H9 (cell line): Measurements from ENCODE around the gene GFPT2. TPM values are rescaled to one million over a fixed set of nuclear protein-coding genes. Genes with fewer than 3 reads are reported as not detected.

ENCODE experiments used
- DNase-seq: peaks from one replicate; pipeline ENCODE4 v3.0.0-alpha.2; 2017
- H2AFZ ChIP-seq: one replicate; pipeline ENCODE4 v1.6.1; 2013; ENCODE audit warnings: mild to moderate bottlenecking, low read length, control low read depth, moderate library complexity
- H2AK5ac ChIP-seq: 2 replicates; pipeline ENCODE4 v1.6.1; 2013; ENCODE audit warnings: low read length, control low read depth, mixed read lengths; ENCODE audit not compliant: insufficient read length
- H2BK120ac ChIP-seq: one replicate; pipeline ENCODE4 v1.6.1; 2013; ENCODE audit warnings: low read depth, mild to moderate bottlenecking, low read length, control low read depth, inconsistent platforms; ENCODE audit not compliant: poor library complexity, severe bottlenecking
- H2BK12ac ChIP-seq: 2 replicates; pipeline ENCODE4 v1.6.1; 2013; ENCODE audit warnings: low read length, control low read depth, mixed read lengths, low read depth; ENCODE audit not compliant: insufficient read length
- H2BK15ac ChIP-seq: 2 replicates; pipeline ENCODE4 v1.6.1; 2013; ENCODE audit warnings: low read depth, low read length, control low read depth
- H2BK20ac ChIP-seq: one replicate; pipeline ENCODE4 v1.6.1; 2013; ENCODE audit warnings: low read depth, mild to moderate bottlenecking, low read length, control low read depth, inconsistent platforms; ENCODE audit not compliant: poor library complexity, severe bottlenecking
- H2BK5ac ChIP-seq: 2 replicates; pipeline ENCODE4 v1.6.1; 2013; ENCODE audit warnings: low read length, control low read depth, mixed read lengths; ENCODE audit not compliant: insufficient read length
- H3K14ac ChIP-seq: 2 replicates; pipeline ENCODE4 v1.6.1; 2013; ENCODE audit warnings: low read length, control low read depth; ENCODE audit not compliant: insufficient read depth
- H3K18ac ChIP-seq: 2 replicates; pipeline ENCODE4 v1.6.1; 2013; ENCODE audit warnings: low read depth, mild to moderate bottlenecking, mixed read lengths, low read length, control low read depth; ENCODE audit not compliant: insufficient read length
- H3K23ac ChIP-seq: 2 replicates; pipeline ENCODE4 v1.6.1; 2013; ENCODE audit warnings: low read length, control low read depth, mixed read lengths, low read depth; ENCODE audit not compliant: insufficient read length
- H3K23me2 ChIP-seq: 2 replicates; pipeline ENCODE4 v1.6.1; 2013; ENCODE audit warnings: low read depth, mild to moderate bottlenecking, mixed read lengths, low read length, control low read depth; ENCODE audit not compliant: insufficient read length, poor library complexity, severe bottlenecking
- H3K27ac ChIP-seq: 2 replicates; pipeline ENCODE4 v1.5.1; 2013; ENCODE audit warnings: low read length, control low read depth, mixed read lengths, low read depth; ENCODE audit not compliant: insufficient read length
- H3K27me3 ChIP-seq: 2 replicates; pipeline ENCODE4 v1.6.1; 2013; ENCODE audit warnings: low read length, control low read depth, inconsistent platforms; ENCODE audit not compliant: insufficient read depth
- H3K4ac ChIP-seq: 2 replicates; pipeline ENCODE4 v1.6.1; 2013; ENCODE audit warnings: low read depth, mild to moderate bottlenecking, control low read depth, inconsistent platforms, low read length, moderate library complexity
- H3K4me1 ChIP-seq: 2 replicates; pipeline ENCODE4 v1.6.1; 2013; ENCODE audit warnings: low read length, control low read depth, inconsistent platforms; ENCODE audit not compliant: insufficient read depth
- H3K4me2 ChIP-seq: 2 replicates; pipeline ENCODE4 v1.6.1; 2013; ENCODE audit warnings: low read length, control low read depth, mixed read lengths; ENCODE audit not compliant: insufficient read length, insufficient read depth
- H3K56ac ChIP-seq: 2 replicates; pipeline ENCODE4 v1.6.1; 2013; ENCODE audit warnings: low read depth, mild to moderate bottlenecking, mixed read lengths, low read length, control low read depth; ENCODE audit not compliant: insufficient read length
- H3K79me1 ChIP-seq: 2 replicates; pipeline ENCODE4 v1.6.1; 2013; ENCODE audit warnings: low read depth, mild to moderate bottlenecking, moderate library complexity, low read length, control low read depth, inconsistent platforms; ENCODE audit not compliant: insufficient read depth, poor library complexity, severe bottlenecking
- H3K79me2 ChIP-seq: 2 replicates; pipeline ENCODE4 v1.6.1; 2013; ENCODE audit warnings: low read length, control low read depth, inconsistent platforms; ENCODE audit not compliant: insufficient read depth
- H3K9ac ChIP-seq: 2 replicates; pipeline ENCODE4 v1.6.1; 2013; ENCODE audit warnings: low read length, control low read depth, mixed read lengths; ENCODE audit not compliant: insufficient read length; ENCODE audit errors: extremely low read depth
- H3K9me3 ChIP-seq: one replicate; pipeline ENCODE4 v1.6.1; 2013; ENCODE audit warnings: low read depth, low read length, inconsistent platforms; ENCODE audit not compliant: control insufficient read depth
- H3T11ph ChIP-seq: one replicate; pipeline ENCODE4 v1.6.1; 2013; ENCODE audit warnings: mild to moderate bottlenecking, low read length, control low read depth, inconsistent platforms
- H4K20me1 ChIP-seq: one replicate; pipeline ENCODE4 v1.6.1; 2013; ENCODE audit not compliant: control insufficient read depth, insufficient read length, insufficient read depth
- H4K5ac ChIP-seq: 2 replicates; pipeline ENCODE4 v1.6.1; 2013; ENCODE audit warnings: low read depth, mild to moderate bottlenecking, mixed read lengths, low read length, control low read depth; ENCODE audit not compliant: insufficient read length
- H4K8ac ChIP-seq: replicated peaks from 2 replicates; pipeline ENCODE4 v1.6.1; 2013; ENCODE audit warnings: low read length, control low read depth, mixed read lengths, low read depth; ENCODE audit not compliant: insufficient read length
- H4K91ac ChIP-seq: 2 replicates; pipeline ENCODE4 v1.6.1; 2013; ENCODE audit warnings: low read depth, mild to moderate bottlenecking, moderate library complexity, mixed read lengths, low read length, control low read depth; ENCODE audit not compliant: insufficient read length
- H3K27ac Mint-ChIP-seq, 3 experiments: 2 replicates in 2 of 3; 3 replicates in 1 of 3; pipeline ENCODE4 v1.8.0; 2020 to 2021; ENCODE audit warnings: mixed read lengths in 3 of 3, mild to moderate bottlenecking in 1 of 3, moderate library complexity in 1 of 3
- H3K27me3 Mint-ChIP-seq: 2 replicates; pipeline ENCODE4 v1.8.0; 2021; ENCODE audit warnings: low read depth, mild to moderate bottlenecking, moderate library complexity, mixed read lengths
- H3K36me3 Mint-ChIP-seq, 3 experiments: 2 replicates in 2 of 3; 3 replicates in 1 of 3; pipeline ENCODE4 v1.8.0; 2020 to 2021; ENCODE audit warnings: low read depth in 3 of 3, mixed read lengths in 3 of 3; ENCODE audit not compliant: insufficient read depth in 1 of 3
- H3K4me1 Mint-ChIP-seq, 2 experiments: 2 replicates each; pipeline ENCODE4 v1.8.0; 2020; ENCODE audit warnings: mixed read lengths in 2 of 2
- H3K4me3 Mint-ChIP-seq, 2 experiments: 2 replicates in 1 of 2; 3 replicates in 1 of 2; pipeline ENCODE4 v1.8.0; 2020 to 2021; ENCODE audit warnings: mild to moderate bottlenecking in 2 of 2, mixed read lengths in 2 of 2, moderate library complexity in 1 of 2
- H3K9me3 Mint-ChIP-seq, 2 experiments: 2 replicates in 1 of 2; 3 replicates in 1 of 2; pipeline ENCODE4 v1.8.0; 2020; ENCODE audit warnings: mild to moderate bottlenecking in 2 of 2, mixed read lengths in 2 of 2, moderate library complexity in 1 of 2
- WGBS: extraction: QIAGEN DNeasy Blood & Tissue Kit; methylation state at CpG from one replicate; pipeline ENCODE4 v1.1.7; 2013; ENCODE audit warnings: missing lambda C conversion rate, low lambda C conversion rate, mixed read lengths; ENCODE audit not compliant: insufficient read length; ENCODE audit errors: extremely low coverage; 5-methylcytosine and 5-hydroxymethylcytosine counted together
- total RNA-seq: library from RNA; stranded (reverse); gene quantifications from 2 replicates; pipeline ENCODE4 v1.2.1, GENCODE V29; 2021
- TF ChIP-seq, protein P1 (sequence below): fragments of 200-600 bp; sonication (generic); conservative IDR thresholded peaks from 3 replicates; pipeline ENCODE4 v1.8.0; 2021; ENCODE audit warnings: antibody characterized with exemption, mild to moderate bottlenecking

GFPT2 gene
- total RNA-seq, 1 experiment from 2014 or later = 89.8 TPM

DNA sequence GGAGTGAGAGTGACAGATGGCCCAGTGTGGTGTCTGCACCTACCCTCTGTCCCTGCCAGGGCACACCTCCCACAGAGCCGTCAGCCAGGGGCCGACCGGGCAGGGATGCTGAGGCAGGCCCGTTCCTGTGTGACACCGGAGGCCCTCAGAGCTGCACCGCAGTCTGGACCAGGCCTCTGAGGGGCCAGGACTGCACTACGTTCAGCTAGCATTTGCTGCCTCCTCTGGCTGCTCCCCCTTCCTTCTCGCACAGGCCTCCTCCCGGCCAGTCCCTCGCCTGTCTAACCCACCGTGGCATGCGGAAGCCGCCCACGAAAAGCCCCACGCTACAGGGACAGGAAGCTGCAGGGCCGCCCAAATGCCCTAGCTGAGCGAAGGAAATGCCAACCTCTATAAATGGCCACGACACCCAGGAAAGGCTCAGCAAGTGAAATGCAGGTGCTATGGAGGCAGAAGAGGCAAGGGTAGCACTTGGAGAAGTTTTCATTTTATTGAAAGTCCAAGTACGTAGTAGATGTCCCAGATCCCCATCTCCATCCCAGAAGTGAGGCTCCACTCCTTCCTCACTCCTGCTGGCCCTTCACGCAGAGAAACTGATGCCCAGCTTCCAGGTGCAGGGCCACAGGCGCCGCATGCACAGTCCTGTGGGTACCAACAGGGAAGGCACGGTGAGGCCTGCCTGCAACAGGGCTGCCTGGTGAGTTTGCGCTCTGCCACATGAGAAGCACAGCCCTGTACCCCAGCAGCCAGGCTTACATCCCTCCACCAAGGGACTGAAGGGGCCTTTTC, 99.9 kb downstream of the GFPT2 start:
- Histone ChIP-seq H2BK12ac (no peak overlapping the region), H4K5ac (no peak overlapping the region), H3K27ac (no peak overlapping the region), H3K18ac (no peak overlapping the region), H3K23ac (no peak overlapping the region), H3K9ac (no peak overlapping the region), H2BK20ac (no peak overlapping the region), H4K91ac (no peak overlapping the region), H2BK5ac (no peak overlapping the region), H3K23me2 (no peaks in the 10 kb centered on the region), H3K79me1 (no peaks in the 10 kb centered on the region), H3K4ac (no peak overlapping the region), H3K79me2 (no peaks in the 10 kb centered on the region), H2AK5ac (no peak overlapping the region), H3T11ph (no peak overlapping the region), H3K56ac (no peak overlapping the region), H2BK15ac (no peak overlapping the region), H2AFZ (no peak overlapping the region), H2BK120ac (no peak overlapping the region), H4K8ac (no peak overlapping the region), H3K27me3 (no peaks in the 10 kb centered on the region), H3K4me1 (no peaks in the 10 kb centered on the region), H3K14ac (no peak overlapping the region), H4K20me1 (no peaks in the 10 kb centered on the region), H3K4me2 (no peak overlapping the region), H3K9me3 (peaks cover 66% of the 10 kb centered on the region)
- Mint-ChIP-seq H3K4me3 (no peak overlapping the region), H3K27ac (no peak overlapping the region), H3K9me3 (peaks cover 78 to 79% of the 10 kb centered on the region in 2 experiments), H3K27me3 (peaks cover 6% of the 10 kb centered on the region), H3K36me3 (peaks cover 90 to 96% (median 94%) of the 10 kb centered on the region in 3 experiments), H3K4me1 (no peaks in the 10 kb centered on the region)
- TF ChIP-seq, protein P1, sequence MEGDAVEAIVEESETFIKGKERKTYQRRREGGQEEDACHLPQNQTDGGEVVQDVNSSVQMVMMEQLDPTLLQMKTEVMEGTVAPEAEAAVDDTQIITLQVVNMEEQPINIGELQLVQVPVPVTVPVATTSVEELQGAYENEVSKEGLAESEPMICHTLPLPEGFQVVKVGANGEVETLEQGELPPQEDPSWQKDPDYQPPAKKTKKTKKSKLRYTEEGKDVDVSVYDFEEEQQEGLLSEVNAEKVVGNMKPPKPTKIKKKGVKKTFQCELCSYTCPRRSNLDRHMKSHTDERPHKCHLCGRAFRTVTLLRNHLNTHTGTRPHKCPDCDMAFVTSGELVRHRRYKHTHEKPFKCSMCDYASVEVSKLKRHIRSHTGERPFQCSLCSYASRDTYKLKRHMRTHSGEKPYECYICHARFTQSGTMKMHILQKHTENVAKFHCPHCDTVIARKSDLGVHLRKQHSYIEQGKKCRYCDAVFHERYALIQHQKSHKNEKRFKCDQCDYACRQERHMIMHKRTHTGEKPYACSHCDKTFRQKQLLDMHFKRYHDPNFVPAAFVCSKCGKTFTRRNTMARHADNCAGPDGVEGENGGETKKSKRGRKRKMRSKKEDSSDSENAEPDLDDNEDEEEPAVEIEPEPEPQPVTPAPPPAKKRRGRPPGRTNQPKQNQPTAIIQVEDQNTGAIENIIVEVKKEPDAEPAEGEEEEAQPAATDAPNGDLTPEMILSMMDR = no peak
- WGBS = no CpG with 5 or more reads among the region's 24 CpGs
- DNase-seq = no peak
